ENCODE data around the gene PTMS. TPM values are rescaled to one million over a fixed set of nuclear protein-coding genes. Genes with fewer than 3 reads are reported as not detected.

PTMS gene
- total RNA-seq, 1 donor from 2014 or later, result 480 TPM

DNA sequence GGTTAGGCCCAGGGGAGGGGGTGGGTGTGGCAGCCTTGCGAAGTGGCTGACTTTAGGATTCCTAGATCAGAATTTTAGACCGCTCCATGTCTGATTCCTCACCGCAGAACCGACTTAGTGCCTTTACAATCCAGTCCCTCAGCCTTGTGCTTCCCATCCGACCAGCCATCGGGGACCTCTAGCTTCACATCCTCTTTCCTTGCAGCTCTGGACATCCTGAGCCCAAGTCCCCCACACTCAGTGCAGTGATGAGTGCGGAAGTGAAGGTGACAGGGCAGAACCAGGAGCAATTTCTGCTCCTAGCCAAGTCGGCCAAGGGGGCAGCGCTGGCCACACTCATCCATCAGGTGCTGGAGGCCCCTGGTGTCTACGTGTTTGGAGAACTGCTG lies 41.8 kb upstream of the PTMS start:
- H3K36me3 Mint-ChIP-seq (ENCODE audit: insufficient read depth), result peaks cover 10% of the 10 kb centered on the region
- H3K27me3 Mint-ChIP-seq, result peaks cover 10% of the 10 kb centered on the region
- H3K4me1 Mint-ChIP-seq (ENCODE audit: low read depth), result peaks cover 11% of the 10 kb centered on the region
- DNase-seq (ENCODE audit: low spot score, unreplicated experiment), result peak; percentile 23
- H3K27ac Mint-ChIP-seq, result peak overlapping the region; percentile 97
- TF ChIP-seq, protein P1, sequence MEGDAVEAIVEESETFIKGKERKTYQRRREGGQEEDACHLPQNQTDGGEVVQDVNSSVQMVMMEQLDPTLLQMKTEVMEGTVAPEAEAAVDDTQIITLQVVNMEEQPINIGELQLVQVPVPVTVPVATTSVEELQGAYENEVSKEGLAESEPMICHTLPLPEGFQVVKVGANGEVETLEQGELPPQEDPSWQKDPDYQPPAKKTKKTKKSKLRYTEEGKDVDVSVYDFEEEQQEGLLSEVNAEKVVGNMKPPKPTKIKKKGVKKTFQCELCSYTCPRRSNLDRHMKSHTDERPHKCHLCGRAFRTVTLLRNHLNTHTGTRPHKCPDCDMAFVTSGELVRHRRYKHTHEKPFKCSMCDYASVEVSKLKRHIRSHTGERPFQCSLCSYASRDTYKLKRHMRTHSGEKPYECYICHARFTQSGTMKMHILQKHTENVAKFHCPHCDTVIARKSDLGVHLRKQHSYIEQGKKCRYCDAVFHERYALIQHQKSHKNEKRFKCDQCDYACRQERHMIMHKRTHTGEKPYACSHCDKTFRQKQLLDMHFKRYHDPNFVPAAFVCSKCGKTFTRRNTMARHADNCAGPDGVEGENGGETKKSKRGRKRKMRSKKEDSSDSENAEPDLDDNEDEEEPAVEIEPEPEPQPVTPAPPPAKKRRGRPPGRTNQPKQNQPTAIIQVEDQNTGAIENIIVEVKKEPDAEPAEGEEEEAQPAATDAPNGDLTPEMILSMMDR (IDR thresholded peaks at IDR 0.05; ENCODE audit: unreplicated experiment), result no peak
- peaks cover 6% of the 10 kb centered on the region for H3K9me3 Mint-ChIP-seq (ENCODE audit: low read depth)
- H3K4me3 Mint-ChIP-seq (ENCODE audit: low read depth), result peak overlapping the region; percentile 86

DNA sequence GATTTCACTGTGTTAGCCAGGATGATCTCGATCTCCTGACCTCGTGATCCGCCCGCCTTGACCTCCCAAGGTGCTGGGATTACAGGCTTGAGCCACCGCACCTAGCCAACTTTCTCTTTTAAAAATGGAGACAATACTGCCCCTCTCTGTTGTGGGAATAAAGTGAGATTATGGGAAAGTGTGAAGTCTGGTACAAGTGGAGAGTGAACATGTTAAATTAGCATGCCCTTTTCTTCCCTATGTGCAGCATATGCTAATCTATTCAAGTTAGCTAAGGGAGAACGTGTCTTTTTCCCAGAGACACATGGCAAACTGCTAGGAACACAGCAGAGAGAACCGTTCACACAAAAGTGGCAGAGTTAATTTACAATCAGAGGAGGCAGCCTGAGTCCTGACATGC lies 40.8 kb upstream of the PTMS start:
- peaks cover 11% of the 10 kb centered on the region for H3K4me1 Mint-ChIP-seq (ENCODE audit: low read depth)
- H3K4me3 Mint-ChIP-seq (ENCODE audit: low read depth), result peak overlapping the region; percentile 23

DNA sequence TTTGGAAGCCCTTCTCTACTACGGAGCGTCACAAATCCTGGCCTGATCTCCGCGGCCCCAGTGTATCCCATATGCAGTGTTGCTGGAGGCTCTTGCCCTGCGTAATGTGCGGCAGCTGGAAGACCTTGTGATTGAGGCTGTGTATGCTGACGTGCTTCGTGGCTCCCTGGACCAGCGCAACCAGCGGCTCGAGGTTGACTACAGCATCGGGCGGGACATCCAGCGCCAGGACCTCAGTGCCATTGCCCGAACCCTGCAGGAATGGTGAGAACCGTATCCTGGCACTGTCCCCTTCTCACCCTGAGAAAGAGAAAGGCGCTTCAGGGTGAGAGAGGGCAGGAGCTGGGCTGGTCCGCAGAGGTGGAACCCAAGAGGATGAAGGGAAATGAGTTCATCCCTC lies 37.0 kb upstream of the PTMS start:
- H3K27me3 Mint-ChIP-seq, result no peaks in the 10 kb centered on the region
- H3K9me3 Mint-ChIP-seq (ENCODE audit: low read depth), result no peaks in the 10 kb centered on the region
- H3K4me1 Mint-ChIP-seq (ENCODE audit: low read depth), result peaks cover 6% of the 10 kb centered on the region
- no peak for DNase-seq (ENCODE audit: low spot score, unreplicated experiment)
- TF ChIP-seq, protein P1 (IDR thresholded peaks at IDR 0.05; ENCODE audit: unreplicated experiment), result no peak
- H3K27ac Mint-ChIP-seq, result no peak overlapping the region
- peaks cover 26% of the 10 kb centered on the region for H3K36me3 Mint-ChIP-seq (ENCODE audit: insufficient read depth)
- H3K4me3 Mint-ChIP-seq (ENCODE audit: low read depth), result no peak overlapping the region

More for the DNA sequence above, 40.8 kb upstream of the PTMS start:
- Mint-ChIP-seq H3K27ac (no peak overlapping the region), H3K9me3 (ENCODE audit: low read depth) (peaks cover 6% of the 10 kb centered on the region), H3K27me3 (peaks cover 10% of the 10 kb centered on the region), H3K36me3 (ENCODE audit: insufficient read depth) (peaks cover 18% of the 10 kb centered on the region)
- DNase-seq (ENCODE audit: low spot score, unreplicated experiment), result no peak
- TF ChIP-seq, protein P1 (IDR thresholded peaks at IDR 0.05; ENCODE audit: unreplicated experiment), result no peak

DNA sequence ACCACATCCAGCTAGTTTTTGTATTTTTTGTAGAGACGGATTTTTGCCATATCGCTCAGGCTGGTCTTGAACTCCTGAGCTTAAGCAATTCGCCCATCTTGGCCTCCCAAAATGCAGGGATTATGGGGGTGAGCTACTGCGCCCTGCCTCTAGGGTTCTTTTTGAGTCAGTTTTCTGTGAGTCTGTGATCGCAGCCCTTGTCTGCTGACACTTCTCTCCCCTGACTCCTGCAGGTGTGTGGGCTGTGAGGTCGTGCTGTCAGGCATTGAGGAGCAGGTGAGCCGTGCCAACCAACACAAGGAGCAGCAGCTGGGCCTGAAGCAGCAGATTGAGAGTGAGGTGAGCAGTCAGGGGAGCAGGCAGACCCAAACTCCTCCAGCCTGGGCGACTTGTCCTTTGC lies 36.0 kb upstream of the PTMS start:
- H3K27me3 Mint-ChIP-seq, result no peaks in the 10 kb centered on the region
- no peaks in the 10 kb centered on the region for H3K9me3 Mint-ChIP-seq (ENCODE audit: low read depth)
- peaks cover 26% of the 10 kb centered on the region for H3K36me3 Mint-ChIP-seq (ENCODE audit: insufficient read depth)
- TF ChIP-seq, protein P1 (IDR thresholded peaks at IDR 0.05; ENCODE audit: unreplicated experiment), result no peak
- no peak overlapping the region for H3K4me3 Mint-ChIP-seq (ENCODE audit: low read depth)
- H3K4me1 Mint-ChIP-seq (ENCODE audit: low read depth), result peaks cover 2% of the 10 kb centered on the region
- DNase-seq (ENCODE audit: low spot score, unreplicated experiment), result no peak
- no peak overlapping the region for H3K27ac Mint-ChIP-seq

DNA sequence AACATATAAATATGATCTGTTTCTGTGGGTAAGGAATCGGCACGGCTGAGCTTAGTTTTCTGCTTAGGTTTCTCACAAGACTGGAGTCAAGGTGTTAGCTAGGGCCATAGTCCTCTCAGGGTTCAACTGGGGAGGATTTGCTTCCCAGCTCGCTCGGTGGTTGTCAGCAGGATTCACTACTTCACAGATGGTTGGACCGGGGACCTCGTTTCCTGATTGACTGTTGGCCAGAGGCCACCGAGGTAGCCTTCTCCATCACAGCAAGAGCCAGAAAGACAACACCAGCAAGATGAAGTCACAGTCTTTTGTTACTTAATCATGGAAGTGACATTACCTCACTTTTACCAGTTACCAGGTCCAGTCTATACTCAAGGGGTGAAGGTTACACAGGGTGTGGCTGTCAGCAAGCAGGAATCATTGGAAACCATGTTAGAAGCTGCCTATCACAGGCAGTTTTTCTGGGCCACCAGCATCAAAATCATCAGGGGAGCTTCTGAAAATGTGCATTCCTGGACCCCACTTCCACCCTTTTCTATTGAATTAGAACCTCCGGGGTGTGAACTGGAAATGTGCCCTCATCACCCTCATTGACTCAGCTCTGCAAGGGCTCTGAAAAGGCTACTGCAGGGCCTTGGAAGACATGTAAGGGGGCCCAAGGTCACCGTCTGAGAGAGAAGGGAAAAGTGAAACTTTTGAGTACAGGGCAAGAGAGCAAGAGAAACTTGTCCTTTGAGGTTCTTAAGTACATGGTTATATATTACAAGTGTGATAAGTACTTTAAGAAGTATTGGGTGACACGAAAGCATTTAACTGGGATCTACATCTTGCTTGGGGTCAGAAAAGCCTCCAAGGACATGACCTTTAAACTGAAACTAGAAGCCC lies 31.4 kb upstream of the PTMS start:
- Mint-ChIP-seq H3K27ac (no peak overlapping the region), H3K27me3 (no peaks in the 10 kb centered on the region), H3K4me3 (ENCODE audit: low read depth) (no peak overlapping the region), H3K4me1 (ENCODE audit: low read depth) (peaks cover 4% of the 10 kb centered on the region), H3K36me3 (ENCODE audit: insufficient read depth) (peaks cover 15% of the 10 kb centered on the region), H3K9me3 (ENCODE audit: low read depth) (no peaks in the 10 kb centered on the region)
- DNase-seq (ENCODE audit: low spot score, unreplicated experiment), result no peak
- TF ChIP-seq, protein P1 (IDR thresholded peaks at IDR 0.05; ENCODE audit: unreplicated experiment), result no peak
